HG02610 (cell line): ENCODE measurements around the gene UGP2.
"Not testable (repeated sequence)": the region's sequence is repeated elsewhere in the genome, so short reads cannot be mapped to it uniquely, and the experiment has no call there.

Experiments used
- ATAC-seq: cut with Tn5 transposase; IDR thresholded peaks from one replicate; pipeline ENCODE4 v1.9.1; 2021; ENCODE audit warnings: mild to moderate bottlenecking, moderate library complexity; ENCODE audit not compliant: unreplicated experiment

The UGP2 gene

GRCh38 chr2:63890678-63891077 is 49.0 kb downstream of the UGP2 start:
- no peak for ATAC-seq

- no peak for ATAC-seq
Measured at GRCh38 chr2:63891488-63892030, 49.9 kb downstream of the UGP2 start.

DNA sequence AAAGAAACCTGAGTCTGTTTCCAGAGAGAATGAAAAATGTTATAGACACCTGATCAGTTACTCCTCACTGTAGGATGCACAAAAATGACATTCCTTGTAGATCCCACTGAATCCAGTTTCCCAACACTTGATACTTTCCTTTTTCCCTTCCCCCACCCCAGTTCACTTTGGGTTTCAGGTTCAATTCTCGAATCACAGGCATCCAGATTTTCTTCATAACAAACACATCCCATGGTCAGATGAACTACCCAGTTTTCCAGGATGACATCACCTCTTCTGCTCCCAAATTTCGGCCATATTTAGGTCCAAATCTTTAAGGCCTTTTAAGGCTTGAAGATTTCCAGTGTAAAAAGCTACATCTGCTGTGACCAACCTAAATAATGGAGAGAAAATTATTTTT is 51.5 kb downstream of the UGP2 start:
- ATAC-seq, result no peak

GRCh38 chr2:63894167-63894566 is 52.5 kb downstream of the UGP2 start:
- ATAC-seq, result no peak

GRCh38 chr2:63898839-63899238 is 57.1 kb downstream of the UGP2 start:
- ATAC-seq, result no peak

DNA sequence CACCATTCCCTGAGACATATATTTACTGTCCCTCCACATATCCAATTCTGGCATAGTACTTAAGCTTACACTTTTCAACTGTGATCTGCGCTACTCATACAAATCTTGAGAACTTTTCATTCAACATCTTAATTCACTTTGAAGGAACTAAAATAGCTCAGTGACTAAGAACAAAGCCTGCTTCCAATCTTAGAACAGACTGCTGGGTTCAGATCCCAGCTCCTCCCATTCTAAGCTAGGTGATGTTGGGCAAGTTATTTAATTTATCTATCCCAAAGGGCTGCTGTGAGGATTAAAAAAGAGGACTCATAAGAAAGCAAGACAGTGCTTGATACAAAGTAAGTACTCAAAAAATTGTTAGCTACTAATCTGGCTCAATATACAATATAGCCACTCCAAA is 57.9 kb downstream of the UGP2 start:
- ATAC-seq, result no peak

- ATAC-seq, result no peak
Measured at GRCh38 chr2:63902149-63902548, 60.5 kb downstream of the UGP2 start.

DNA sequence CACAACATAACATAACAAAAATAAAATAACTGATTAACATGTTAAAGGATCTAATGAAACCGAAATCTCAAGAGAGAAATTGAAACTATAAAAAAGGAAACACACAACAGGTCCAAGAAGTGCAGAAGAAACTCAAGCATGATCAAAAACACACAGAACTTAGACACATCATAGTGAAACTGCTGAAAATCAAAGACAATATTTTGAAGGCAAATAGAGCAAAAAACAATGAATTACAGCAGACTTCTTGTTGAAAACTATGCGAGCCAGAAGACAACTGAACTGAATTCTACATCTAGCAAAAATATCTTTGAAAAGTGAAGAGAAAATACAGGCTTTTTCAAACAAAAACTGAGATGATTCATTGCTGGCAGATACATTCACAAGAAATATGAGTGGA is 61.3 kb downstream of the UGP2 start:
- no peak for ATAC-seq

GRCh38 chr2:63914311-63914710 is 72.6 kb downstream of the UGP2 start:
- ATAC-seq, result no peak

DNA sequence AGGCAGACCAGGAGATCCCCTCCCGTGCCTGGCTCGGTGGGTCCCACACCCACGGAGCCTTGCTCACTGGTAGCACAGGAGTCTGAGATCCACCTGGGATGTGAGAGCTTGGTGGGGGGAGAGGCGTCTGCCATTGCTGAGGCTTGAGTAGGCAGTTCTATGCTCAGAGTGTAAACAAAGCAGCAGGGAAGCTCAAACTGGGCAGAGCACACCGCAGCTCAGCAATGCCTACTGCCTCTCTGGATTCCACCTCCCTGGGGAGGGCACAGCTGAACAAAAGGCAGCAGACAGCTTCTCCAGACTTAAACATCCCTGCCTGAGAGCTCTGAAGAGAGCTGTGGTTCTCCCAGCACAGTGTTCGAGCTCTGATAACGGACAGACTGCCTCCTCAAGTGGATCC is 85.1 kb downstream of the UGP2 start:
- ATAC-seq, result no peak

GRCh38 chr2:63932104-63932503 is 90.4 kb downstream of the UGP2 start:
- ATAC-seq, result not testable (repeated sequence)
